ENCODE results near the gene CCDC141.
A peak's percentile ranks its signal among the peaks of the same experiment; 100 is the strongest.

DNA sequence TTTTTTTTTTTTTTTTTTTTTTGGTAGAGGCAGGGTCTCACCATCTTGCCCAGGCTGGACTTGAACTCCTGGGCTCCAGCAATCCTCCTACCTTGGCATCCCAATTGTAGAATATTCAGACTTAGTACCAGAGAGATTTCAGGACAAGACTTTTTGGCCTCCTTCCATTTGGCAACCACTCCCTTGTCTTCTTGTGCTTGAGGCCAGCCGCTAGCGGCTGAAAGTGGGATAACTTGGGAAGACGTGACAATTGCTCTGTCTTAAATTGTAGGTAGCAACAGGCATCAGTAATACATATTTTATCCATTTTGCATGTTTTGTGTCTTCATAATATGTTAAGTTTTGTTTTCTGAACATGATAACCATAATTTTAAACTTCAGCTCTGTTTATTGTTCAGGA, 189.4 kb downstream of the CCDC141 start:
- TF ChIP-seq POLR2A (IDR thresholded peaks at IDR 0.05) (no peak), EP300 (IDR thresholded peaks at IDR 0.05) (no peak), POLR2AphosphoS5 (IDR thresholded peaks at IDR 0.05) (no peak)
- TF ChIP-seq, protein P1, sequence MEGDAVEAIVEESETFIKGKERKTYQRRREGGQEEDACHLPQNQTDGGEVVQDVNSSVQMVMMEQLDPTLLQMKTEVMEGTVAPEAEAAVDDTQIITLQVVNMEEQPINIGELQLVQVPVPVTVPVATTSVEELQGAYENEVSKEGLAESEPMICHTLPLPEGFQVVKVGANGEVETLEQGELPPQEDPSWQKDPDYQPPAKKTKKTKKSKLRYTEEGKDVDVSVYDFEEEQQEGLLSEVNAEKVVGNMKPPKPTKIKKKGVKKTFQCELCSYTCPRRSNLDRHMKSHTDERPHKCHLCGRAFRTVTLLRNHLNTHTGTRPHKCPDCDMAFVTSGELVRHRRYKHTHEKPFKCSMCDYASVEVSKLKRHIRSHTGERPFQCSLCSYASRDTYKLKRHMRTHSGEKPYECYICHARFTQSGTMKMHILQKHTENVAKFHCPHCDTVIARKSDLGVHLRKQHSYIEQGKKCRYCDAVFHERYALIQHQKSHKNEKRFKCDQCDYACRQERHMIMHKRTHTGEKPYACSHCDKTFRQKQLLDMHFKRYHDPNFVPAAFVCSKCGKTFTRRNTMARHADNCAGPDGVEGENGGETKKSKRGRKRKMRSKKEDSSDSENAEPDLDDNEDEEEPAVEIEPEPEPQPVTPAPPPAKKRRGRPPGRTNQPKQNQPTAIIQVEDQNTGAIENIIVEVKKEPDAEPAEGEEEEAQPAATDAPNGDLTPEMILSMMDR (IDR thresholded peaks at IDR 0.05) = peak in 2 of 6 experiments; percentile 12 to 16

All from upper lobe of left lung (tissue), 4 donors.